ENCODE measurements around the gene SC5D. TPM values are rescaled to one million over a fixed set of nuclear protein-coding genes. Genes with fewer than 3 reads are reported as not detected.

SC5D gene
- total RNA-seq, 1 experiment from 2014 or later, result 82.5 TPM

GRCh38 chr11:121309688-121310087, 17.1 kb downstream of the SC5D start:
- H3K9me3 ChIP-seq (ENCODE audit: low read depth, low read length, poor library complexity, severe bottlenecking), result no peaks in the 10 kb centered on the region
- ChIA-PET POLR2A (ENCODE audit: low non-redundant PET) (no interaction called here), CTCF (no interaction called here)
- intact Hi-C loops (cut with micrococcal nuclease; ENCODE audit: unreplicated experiment), result no loop called here
- peaks cover 41% of the 10 kb centered on the region for H3K36me3 ChIP-seq (ENCODE audit: insufficient read depth, low read length, poor library complexity, severe bottlenecking)
- BruUV-seq (replicated peaks), result no TSS peak
- TF ChIP-seq CTCF (conservative IDR thresholded peaks at IDR 0.05; ENCODE audit: low read depth, low read length) (no peak), EZH2 (IDR thresholded peaks at IDR 0.05; ENCODE audit: borderline replicate concordance, low read depth, low read length, poor library complexity, severe bottlenecking) (no peak)
- H3K4me3 ChIP-seq (ENCODE audit: low read depth, low read length, poor library complexity, severe bottlenecking), result no peak overlapping the region
- no peaks in the 10 kb centered on the region for H3K27me3 ChIP-seq (replicated peaks; ENCODE audit: insufficient read depth, low read depth, low read length, poor library complexity)
- no peak for DNase-seq (ENCODE audit: low spot score)
- H3K27ac ChIP-seq (ENCODE audit: low read depth, low read length, poor library complexity, severe bottlenecking), result no peak overlapping the region
- no peaks in the 10 kb centered on the region for H3K4me1 ChIP-seq (ENCODE audit: insufficient read depth, low read length, poor library complexity, severe bottlenecking)

- TF ChIP-seq CTCF (conservative IDR thresholded peaks at IDR 0.05; ENCODE audit: low read depth, low read length) (no peak), EZH2 (IDR thresholded peaks at IDR 0.05; ENCODE audit: borderline replicate concordance, low read depth, low read length, poor library complexity, severe bottlenecking) (no peak)
- Histone ChIP-seq H3K27me3 (replicated peaks; ENCODE audit: insufficient read depth, low read depth, low read length, poor library complexity) (no peaks in the 10 kb centered on the region), H3K4me3 (ENCODE audit: low read depth, low read length, poor library complexity, severe bottlenecking) (no peak overlapping the region), H3K4me1 (ENCODE audit: insufficient read depth, low read length, poor library complexity, severe bottlenecking) (no peaks in the 10 kb centered on the region), H3K36me3 (ENCODE audit: insufficient read depth, low read length, poor library complexity, severe bottlenecking) (peaks cover 29% of the 10 kb centered on the region), H3K9me3 (ENCODE audit: low read depth, low read length, poor library complexity, severe bottlenecking) (no peaks in the 10 kb centered on the region), H3K27ac (ENCODE audit: low read depth, low read length, poor library complexity, severe bottlenecking) (no peak overlapping the region)
- CTCF ChIA-PET, result no interaction called here
- intact Hi-C loops (cut with micrococcal nuclease; ENCODE audit: unreplicated experiment), result no loop called here
- no TSS peak for BruUV-seq (replicated peaks)
- DNase-seq (ENCODE audit: low spot score), result no peak
- POLR2A ChIA-PET (ENCODE audit: low non-redundant PET), result no interaction called here
Measured at GRCh38 chr11:121310908-121311307, 18.3 kb downstream of the SC5D start.

GRCh38 chr11:121311373-121311772, 18.8 kb downstream of the SC5D start:
- intact Hi-C loops (cut with micrococcal nuclease; ENCODE audit: unreplicated experiment), result no loop called here
- CTCF ChIA-PET, result no interaction called here
- POLR2A ChIA-PET (ENCODE audit: low non-redundant PET), result no interaction called here

More at GRCh38 chr11:121311373-121311772, 18.8 kb downstream of the SC5D start:
- Histone ChIP-seq H3K9me3 (ENCODE audit: low read depth, low read length, poor library complexity, severe bottlenecking) (no peaks in the 10 kb centered on the region), H3K27ac (ENCODE audit: low read depth, low read length, poor library complexity, severe bottlenecking) (no peak overlapping the region), H3K36me3 (ENCODE audit: insufficient read depth, low read length, poor library complexity, severe bottlenecking) (peaks cover 24% of the 10 kb centered on the region), H3K4me3 (ENCODE audit: low read depth, low read length, poor library complexity, severe bottlenecking) (no peak overlapping the region), H3K4me1 (ENCODE audit: insufficient read depth, low read length, poor library complexity, severe bottlenecking) (no peaks in the 10 kb centered on the region), H3K27me3 (replicated peaks; ENCODE audit: insufficient read depth, low read depth, low read length, poor library complexity) (no peaks in the 10 kb centered on the region)
- TF ChIP-seq EZH2 (IDR thresholded peaks at IDR 0.05; ENCODE audit: borderline replicate concordance, low read depth, low read length, poor library complexity, severe bottlenecking) (no peak), CTCF (conservative IDR thresholded peaks at IDR 0.05; ENCODE audit: low read depth, low read length) (no peak)
- no peak for DNase-seq (ENCODE audit: low spot score)
- BruUV-seq (replicated peaks), result no TSS peak

All from A673 (cell line).